Osteocyte (in vitro differentiated cells): ENCODE results near the gene MMP11. TPM values are rescaled to one million over a fixed set of nuclear protein-coding genes. Genes with fewer than 3 reads are reported as not detected.
A peak's percentile ranks its signal among the peaks of the same experiment; 100 is the strongest.

Experiments used
- DNase-seq: peaks from one replicate; pipeline ENCODE4 v3.0.0; 2021; ENCODE audit warnings: mixed read lengths; ENCODE audit not compliant: unreplicated experiment; ENCODE audit errors: extremely low spot score
- H3K27ac Mint-ChIP-seq: one replicate; pipeline ENCODE4 v1.8.0; 2021; ENCODE audit warnings: mild to moderate bottlenecking, mixed read lengths; ENCODE audit not compliant: unreplicated experiment
- H3K27me3 Mint-ChIP-seq: one replicate; pipeline ENCODE4 v1.8.0; 2021; ENCODE audit warnings: mixed read lengths; ENCODE audit not compliant: unreplicated experiment
- H3K36me3 Mint-ChIP-seq: one replicate; pipeline ENCODE4 v1.8.0; 2021; ENCODE audit warnings: mixed read lengths; ENCODE audit not compliant: unreplicated experiment
- H3K4me1 Mint-ChIP-seq: one replicate; pipeline ENCODE4 v1.8.0; 2021; ENCODE audit warnings: mixed read lengths; ENCODE audit not compliant: unreplicated experiment
- H3K4me3 Mint-ChIP-seq: one replicate; pipeline ENCODE4 v1.8.0; 2021; ENCODE audit warnings: mild to moderate bottlenecking, moderate library complexity, mixed read lengths; ENCODE audit not compliant: unreplicated experiment
- H3K9me3 Mint-ChIP-seq: one replicate; pipeline ENCODE4 v1.8.0; 2021; ENCODE audit warnings: mixed read lengths; ENCODE audit not compliant: unreplicated experiment
- total RNA-seq: library from RNA; stranded (reverse); gene quantifications from 2 replicates; pipeline ENCODE4 v1.2.1, GENCODE V29; 2021
- TF ChIP-seq, protein P1 (sequence below): fragments of 200-600 bp; sonication (generic); IDR thresholded peaks from 2 replicates; pipeline ENCODE4 v1.5.0; 2021; ENCODE audit warnings: antibody characterized with exemption, mild to moderate bottlenecking, moderate library complexity

MMP11 gene
- total RNA-seq, 1 donor from 2014 or later: 72.5 TPM

DNA sequence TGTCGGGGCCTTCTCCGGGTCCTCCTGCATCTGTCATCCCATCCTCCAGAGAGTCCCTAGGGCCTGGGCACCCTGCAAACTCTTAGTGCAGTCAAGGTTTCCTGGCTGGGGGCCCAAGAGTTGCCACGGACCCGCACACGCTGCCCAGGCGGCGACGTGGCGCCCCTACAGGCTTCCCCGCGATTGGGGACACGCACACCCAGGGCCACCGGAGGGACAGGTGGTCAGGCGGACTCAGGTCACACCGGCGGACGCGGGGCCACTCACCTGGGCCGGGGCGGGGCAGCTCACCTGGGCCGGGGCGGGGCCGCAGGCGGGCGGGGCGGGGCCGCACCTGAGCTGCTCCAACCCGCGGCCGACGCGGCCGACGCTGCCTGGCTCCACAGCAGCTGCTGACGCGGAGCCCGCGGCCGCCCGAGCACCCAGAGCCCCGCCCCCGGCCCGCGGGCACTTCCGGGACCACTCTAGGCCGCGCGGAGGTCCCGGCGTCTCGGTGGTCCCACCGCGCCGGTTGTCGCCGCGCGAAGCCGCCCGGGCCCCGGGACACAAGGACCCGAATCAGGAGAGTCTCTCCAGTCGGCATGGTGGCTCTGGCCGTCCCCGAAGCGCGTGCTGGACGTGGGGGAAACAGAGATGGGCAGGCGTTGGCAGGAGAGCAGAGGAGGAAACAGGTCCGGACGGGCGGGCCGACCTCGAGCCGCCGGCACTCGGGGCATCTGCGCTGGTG lies 21.8 kb upstream of the MMP11 start, which contains the start of gene ZNF70:
ZNF70 (minus strand) TSS at position 399 of the 727 bp plus-strand sequence. CDS start 5,972 bp downstream, outside the sequence.
- peak within 1 kb of the TSS; percentile 88 for H3K4me3 Mint-ChIP-seq
- peak; percentile 91 for DNase-seq
- TF ChIP-seq, protein P1, sequence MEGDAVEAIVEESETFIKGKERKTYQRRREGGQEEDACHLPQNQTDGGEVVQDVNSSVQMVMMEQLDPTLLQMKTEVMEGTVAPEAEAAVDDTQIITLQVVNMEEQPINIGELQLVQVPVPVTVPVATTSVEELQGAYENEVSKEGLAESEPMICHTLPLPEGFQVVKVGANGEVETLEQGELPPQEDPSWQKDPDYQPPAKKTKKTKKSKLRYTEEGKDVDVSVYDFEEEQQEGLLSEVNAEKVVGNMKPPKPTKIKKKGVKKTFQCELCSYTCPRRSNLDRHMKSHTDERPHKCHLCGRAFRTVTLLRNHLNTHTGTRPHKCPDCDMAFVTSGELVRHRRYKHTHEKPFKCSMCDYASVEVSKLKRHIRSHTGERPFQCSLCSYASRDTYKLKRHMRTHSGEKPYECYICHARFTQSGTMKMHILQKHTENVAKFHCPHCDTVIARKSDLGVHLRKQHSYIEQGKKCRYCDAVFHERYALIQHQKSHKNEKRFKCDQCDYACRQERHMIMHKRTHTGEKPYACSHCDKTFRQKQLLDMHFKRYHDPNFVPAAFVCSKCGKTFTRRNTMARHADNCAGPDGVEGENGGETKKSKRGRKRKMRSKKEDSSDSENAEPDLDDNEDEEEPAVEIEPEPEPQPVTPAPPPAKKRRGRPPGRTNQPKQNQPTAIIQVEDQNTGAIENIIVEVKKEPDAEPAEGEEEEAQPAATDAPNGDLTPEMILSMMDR: peak; percentile 30
- H3K9me3 Mint-ChIP-seq: no peaks in the 10 kb centered on the region
- peak within 1 kb of the TSS; percentile 89 for H3K27ac Mint-ChIP-seq
- no peaks in the 10 kb centered on the region for H3K27me3 Mint-ChIP-seq
- no peaks in the 10 kb centered on the region for H3K36me3 Mint-ChIP-seq
- peaks cover 17% of the 10 kb centered on the region for H3K4me1 Mint-ChIP-seq

DNA sequence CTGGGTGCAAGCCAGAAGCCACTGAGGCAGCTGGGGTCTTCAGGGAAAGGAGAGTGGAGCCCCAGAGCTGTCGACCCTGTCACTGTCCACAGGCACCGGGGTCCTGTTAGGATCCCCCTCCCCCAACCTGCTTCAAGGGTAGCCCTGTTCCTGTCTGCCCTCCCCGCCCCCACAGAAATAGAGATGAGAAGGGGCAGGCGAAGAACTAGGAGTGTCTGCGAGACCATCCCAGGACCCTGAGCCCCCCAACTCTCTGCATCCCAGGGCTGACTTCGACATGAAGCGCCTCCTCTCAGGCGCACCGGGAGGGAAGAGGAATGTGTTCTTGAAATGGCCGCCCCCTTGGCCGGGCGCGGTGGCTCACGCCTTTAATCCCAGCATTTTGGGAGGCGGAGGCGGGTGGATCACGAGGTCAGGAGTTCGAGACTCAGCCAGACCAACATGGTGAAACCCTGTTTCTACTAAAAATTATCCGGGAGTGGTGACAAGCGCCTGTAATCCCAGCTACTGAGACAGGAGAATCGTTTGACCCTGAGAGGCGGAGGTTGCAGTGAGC lies 21.1 kb upstream of the MMP11 start:
- H3K4me3 Mint-ChIP-seq: peak overlapping the region; percentile 75
- no peaks in the 10 kb centered on the region for H3K27me3 Mint-ChIP-seq
- no peaks in the 10 kb centered on the region for H3K9me3 Mint-ChIP-seq
- peak overlapping the region; percentile 74 for H3K27ac Mint-ChIP-seq
- TF ChIP-seq, protein P1: no peak
- peaks cover 15% of the 10 kb centered on the region for H3K4me1 Mint-ChIP-seq
- no peak for DNase-seq
- H3K36me3 Mint-ChIP-seq: no peaks in the 10 kb centered on the region

DNA sequence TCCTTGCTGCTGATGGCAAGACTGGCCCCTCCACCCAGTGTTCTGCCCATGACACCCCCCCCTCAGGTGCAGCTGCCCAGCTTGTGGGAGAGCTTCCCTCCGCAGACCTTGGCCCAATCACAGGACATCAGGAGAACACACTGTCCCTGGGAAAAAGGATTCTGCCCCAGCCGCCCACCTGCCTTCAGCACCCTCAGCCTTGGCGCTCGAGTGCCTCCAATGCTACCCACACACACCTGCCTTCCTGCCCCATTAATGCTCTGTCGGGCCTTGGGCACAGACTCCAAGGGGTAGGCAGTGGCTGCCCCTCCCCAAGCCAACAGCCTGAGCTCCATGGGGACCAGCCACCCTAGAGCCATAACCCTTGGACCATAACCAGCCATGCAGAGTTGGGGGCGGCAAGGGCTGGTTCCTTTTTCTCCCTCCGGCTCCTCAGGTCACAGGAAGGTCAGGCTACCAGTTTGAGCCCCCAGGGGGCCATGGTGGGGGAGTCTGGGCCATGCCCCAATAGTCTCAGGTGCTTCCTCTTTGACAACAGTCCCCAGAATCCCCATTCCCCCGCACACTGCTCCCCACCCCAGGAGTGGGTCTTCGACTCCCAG lies 20.5 kb upstream of the MMP11 start:
- H3K27ac Mint-ChIP-seq: no peak overlapping the region
- no peaks in the 10 kb centered on the region for H3K9me3 Mint-ChIP-seq
- H3K4me3 Mint-ChIP-seq: peak overlapping the region; percentile 75
- no peak for DNase-seq
- TF ChIP-seq, protein P1: no peak
- no peaks in the 10 kb centered on the region for H3K27me3 Mint-ChIP-seq
- H3K36me3 Mint-ChIP-seq: no peaks in the 10 kb centered on the region
- H3K4me1 Mint-ChIP-seq: peaks cover 15% of the 10 kb centered on the region

DNA sequence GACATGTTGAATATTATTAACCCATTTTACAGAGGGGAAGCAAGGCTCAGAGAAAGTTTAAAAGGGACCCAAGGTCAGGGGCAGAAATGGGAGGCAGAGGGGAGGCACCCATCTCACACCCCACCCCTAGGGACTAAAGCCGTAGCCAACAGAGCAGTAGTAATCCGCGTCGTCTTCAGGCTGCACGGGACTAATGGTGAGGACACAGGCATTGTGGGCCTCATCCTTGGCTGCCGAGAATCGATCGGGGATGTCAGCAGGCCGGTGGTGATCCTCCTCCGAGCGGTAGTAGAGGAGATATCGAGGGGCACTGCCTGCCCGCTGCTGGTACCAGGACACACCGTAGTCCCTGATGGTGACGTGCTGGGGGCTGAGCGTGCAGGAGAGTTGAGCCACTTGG lies 19.9 kb upstream of the MMP11 start:
- H3K9me3 Mint-ChIP-seq: no peaks in the 10 kb centered on the region
- no peak overlapping the region for H3K27ac Mint-ChIP-seq
- peak overlapping the region; percentile 33 for H3K4me3 Mint-ChIP-seq
- TF ChIP-seq, protein P1: no peak
- H3K4me1 Mint-ChIP-seq: peaks cover 15% of the 10 kb centered on the region
- H3K36me3 Mint-ChIP-seq: no peaks in the 10 kb centered on the region
- no peak for DNase-seq
- H3K27me3 Mint-ChIP-seq: no peaks in the 10 kb centered on the region

DNA sequence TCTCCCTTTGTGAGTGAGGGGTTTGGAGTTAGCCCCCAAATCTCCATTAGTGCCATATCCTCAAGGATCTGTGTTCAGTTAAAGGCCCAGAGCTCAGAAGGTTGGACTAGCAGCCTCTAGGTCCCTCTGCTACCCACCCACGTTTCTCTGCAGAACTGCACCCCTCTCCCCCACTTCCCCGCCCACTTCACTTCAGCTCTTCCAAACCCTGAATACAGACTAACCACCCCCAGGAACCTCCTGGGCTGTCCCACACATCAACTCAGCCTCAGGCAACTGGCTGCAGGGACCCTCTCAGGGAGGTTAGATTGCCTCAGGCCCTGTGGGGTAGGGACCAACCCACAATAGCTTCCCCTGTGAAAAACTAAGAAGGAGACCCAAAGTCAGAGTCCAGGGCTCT lies 19.3 kb upstream of the MMP11 start:
- peaks cover 15% of the 10 kb centered on the region for H3K4me1 Mint-ChIP-seq
- no peak for DNase-seq
- no peaks in the 10 kb centered on the region for H3K36me3 Mint-ChIP-seq
- no peaks in the 10 kb centered on the region for H3K9me3 Mint-ChIP-seq
- no peaks in the 10 kb centered on the region for H3K27me3 Mint-ChIP-seq
- H3K4me3 Mint-ChIP-seq: no peak overlapping the region
- H3K27ac Mint-ChIP-seq: no peak overlapping the region
- TF ChIP-seq, protein P1: no peak
